ENCODE results near the gene CERT1.

The CERT1 gene

GRCh38 chr5:75374394-75374814 lies 137.0 kb downstream of the CERT1 start:
- no peak overlapping the region for H3K9ac ChIP-seq (ENCODE audit: low read depth, low read length)
- no peak overlapping the region for H3K4me2 ChIP-seq (ENCODE audit: insufficient read depth, low read length)
- H4K20me1 ChIP-seq (ENCODE audit: insufficient read depth, low read length) = no peaks in the 10 kb centered on the region
- H2AFZ ChIP-seq (ENCODE audit: low read depth, low read length) = no peak overlapping the region
- no peaks in the 10 kb centered on the region for H3K27me3 ChIP-seq (ENCODE audit: insufficient read depth, low read length, poor library complexity)
- no peak overlapping the region for H3K27ac ChIP-seq (ENCODE audit: low read length)
- no peaks in the 10 kb centered on the region for H3K79me2 ChIP-seq (ENCODE audit: insufficient read depth, low read length)
- TF ChIP-seq, protein P1, sequence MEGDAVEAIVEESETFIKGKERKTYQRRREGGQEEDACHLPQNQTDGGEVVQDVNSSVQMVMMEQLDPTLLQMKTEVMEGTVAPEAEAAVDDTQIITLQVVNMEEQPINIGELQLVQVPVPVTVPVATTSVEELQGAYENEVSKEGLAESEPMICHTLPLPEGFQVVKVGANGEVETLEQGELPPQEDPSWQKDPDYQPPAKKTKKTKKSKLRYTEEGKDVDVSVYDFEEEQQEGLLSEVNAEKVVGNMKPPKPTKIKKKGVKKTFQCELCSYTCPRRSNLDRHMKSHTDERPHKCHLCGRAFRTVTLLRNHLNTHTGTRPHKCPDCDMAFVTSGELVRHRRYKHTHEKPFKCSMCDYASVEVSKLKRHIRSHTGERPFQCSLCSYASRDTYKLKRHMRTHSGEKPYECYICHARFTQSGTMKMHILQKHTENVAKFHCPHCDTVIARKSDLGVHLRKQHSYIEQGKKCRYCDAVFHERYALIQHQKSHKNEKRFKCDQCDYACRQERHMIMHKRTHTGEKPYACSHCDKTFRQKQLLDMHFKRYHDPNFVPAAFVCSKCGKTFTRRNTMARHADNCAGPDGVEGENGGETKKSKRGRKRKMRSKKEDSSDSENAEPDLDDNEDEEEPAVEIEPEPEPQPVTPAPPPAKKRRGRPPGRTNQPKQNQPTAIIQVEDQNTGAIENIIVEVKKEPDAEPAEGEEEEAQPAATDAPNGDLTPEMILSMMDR (IDR thresholded peaks at IDR 0.05; ENCODE audit: borderline replicate concordance, extremely low read depth, low read length, poor library complexity, severe bottlenecking) = no peak
- TF ChIP-seq EZH2 (IDR thresholded peaks at IDR 0.05; ENCODE audit: borderline replicate concordance, low read depth, low read length, severe bottlenecking) = no peak
- peaks cover 37% of the 10 kb centered on the region for H3K36me3 ChIP-seq (ENCODE audit: insufficient read depth, low read length)
- ATAC-seq (ENCODE audit: insufficient read depth, low read depth) (no peak), DNase-seq (no peak)
- H3K4me3 ChIP-seq (ENCODE audit: low read depth in 1 of 2, low read length in 2 of 2) = no peak overlapping the region
- H3K4me1 ChIP-seq (ENCODE audit: insufficient read depth, low read length) = no peaks in the 10 kb centered on the region
- H3K9me3 ChIP-seq (ENCODE audit: insufficient read depth, low read length, severe bottlenecking) = no peaks in the 10 kb centered on the region

DNA sequence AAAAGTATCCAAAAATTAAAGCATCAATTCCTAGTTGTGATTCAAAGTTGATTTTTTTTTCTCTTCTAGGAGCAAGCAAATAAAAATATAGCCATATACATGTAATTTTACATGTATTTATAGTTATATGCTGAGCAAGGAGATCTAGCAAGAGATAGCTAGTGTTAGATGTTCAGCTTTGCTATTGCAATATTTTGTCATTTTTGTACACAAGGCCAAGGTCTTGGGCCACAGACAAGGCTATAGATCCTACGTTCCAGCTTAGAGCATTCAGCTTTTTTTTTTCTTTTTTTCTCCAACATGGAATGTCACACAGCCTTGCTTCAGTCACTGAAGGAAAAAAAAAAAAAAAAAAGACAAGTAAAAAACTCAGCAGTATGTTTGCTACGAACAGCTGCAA lies 137.6 kb downstream of the CERT1 start:
- H4K20me1 ChIP-seq (ENCODE audit: insufficient read depth, low read length) = no peaks in the 10 kb centered on the region
- no peak overlapping the region for H3K27ac ChIP-seq (ENCODE audit: low read length)
- no peak for ATAC-seq (ENCODE audit: insufficient read depth, low read depth)
- no peaks in the 10 kb centered on the region for H3K79me2 ChIP-seq (ENCODE audit: insufficient read depth, low read length)
- H2AFZ ChIP-seq (ENCODE audit: low read depth, low read length) = no peak overlapping the region
- no peaks in the 10 kb centered on the region for H3K4me1 ChIP-seq (ENCODE audit: insufficient read depth, low read length)
- DNase-seq = no peak
- no peak for TF ChIP-seq EZH2 (IDR thresholded peaks at IDR 0.05; ENCODE audit: borderline replicate concordance, low read depth, low read length, severe bottlenecking)
- TF ChIP-seq, protein P1 (IDR thresholded peaks at IDR 0.05; ENCODE audit: borderline replicate concordance, extremely low read depth, low read length, poor library complexity, severe bottlenecking) = no peak
- peaks cover 32% of the 10 kb centered on the region for H3K36me3 ChIP-seq (ENCODE audit: insufficient read depth, low read length)
- H3K4me3 ChIP-seq (ENCODE audit: low read depth in 1 of 2, low read length in 2 of 2) = no peak overlapping the region
- no peak overlapping the region for H3K4me2 ChIP-seq (ENCODE audit: insufficient read depth, low read length)
- H3K9ac ChIP-seq (ENCODE audit: low read depth, low read length) = no peak overlapping the region
- H3K9me3 ChIP-seq (ENCODE audit: insufficient read depth, low read length, severe bottlenecking) = no peaks in the 10 kb centered on the region
- no peaks in the 10 kb centered on the region for H3K27me3 ChIP-seq (ENCODE audit: insufficient read depth, low read length, poor library complexity)

- Histone ChIP-seq H3K27me3 (ENCODE audit: insufficient read depth, low read length, poor library complexity) (no peaks in the 10 kb centered on the region), H3K9ac (ENCODE audit: low read depth, low read length) (no peak overlapping the region), H3K79me2 (ENCODE audit: insufficient read depth, low read length) (no peaks in the 10 kb centered on the region), H3K4me2 (ENCODE audit: insufficient read depth, low read length) (no peak overlapping the region), H3K4me3 (ENCODE audit: low read depth in 1 of 2, low read length in 2 of 2) (no peak overlapping the region), H3K27ac (ENCODE audit: low read length) (no peak overlapping the region), H3K9me3 (ENCODE audit: insufficient read depth, low read length, severe bottlenecking) (no peaks in the 10 kb centered on the region), H3K4me1 (ENCODE audit: insufficient read depth, low read length) (no peaks in the 10 kb centered on the region), H4K20me1 (ENCODE audit: insufficient read depth, low read length) (no peaks in the 10 kb centered on the region), H3K36me3 (ENCODE audit: insufficient read depth, low read length) (peaks cover 7% of the 10 kb centered on the region; the same call in 1 of the 2 replicates), H2AFZ (ENCODE audit: low read depth, low read length) (no peak overlapping the region)
- ATAC-seq (ENCODE audit: insufficient read depth, low read depth) (no peak), DNase-seq (no peak)
- TF ChIP-seq, protein P1 (IDR thresholded peaks at IDR 0.05; ENCODE audit: borderline replicate concordance, extremely low read depth, low read length, poor library complexity, severe bottlenecking) = no peak
- no peak for TF ChIP-seq EZH2 (IDR thresholded peaks at IDR 0.05; ENCODE audit: borderline replicate concordance, low read depth, low read length, severe bottlenecking)
Observed at GRCh38 chr5:75368391-75368790, 143.0 kb downstream of the CERT1 start.

- Histone ChIP-seq H3K79me2 (ENCODE audit: insufficient read depth, low read length) (no peaks in the 10 kb centered on the region), H4K20me1 (ENCODE audit: insufficient read depth, low read length) (no peaks in the 10 kb centered on the region), H3K9ac (ENCODE audit: low read depth, low read length) (no peak overlapping the region), H2AFZ (ENCODE audit: low read depth, low read length) (no peak overlapping the region), H3K4me2 (ENCODE audit: insufficient read depth, low read length) (no peak overlapping the region), H3K4me3 (ENCODE audit: low read depth in 1 of 2, low read length in 2 of 2) (no peak overlapping the region), H3K27me3 (ENCODE audit: insufficient read depth, low read length, poor library complexity) (no peaks in the 10 kb centered on the region), H3K27ac (ENCODE audit: low read length) (no peak overlapping the region), H3K36me3 (ENCODE audit: insufficient read depth, low read length) (peaks cover 8% of the 10 kb centered on the region), H3K4me1 (ENCODE audit: insufficient read depth, low read length) (no peaks in the 10 kb centered on the region), H3K9me3 (ENCODE audit: insufficient read depth, low read length, severe bottlenecking) (no peaks in the 10 kb centered on the region)
- DNase-seq (no peak), ATAC-seq (ENCODE audit: insufficient read depth, low read depth) (no peak)
- no peak for TF ChIP-seq EZH2 (IDR thresholded peaks at IDR 0.05; ENCODE audit: borderline replicate concordance, low read depth, low read length, severe bottlenecking)
- TF ChIP-seq, protein P1 (IDR thresholded peaks at IDR 0.05; ENCODE audit: borderline replicate concordance, extremely low read depth, low read length, poor library complexity, severe bottlenecking) = no peak
Observed at GRCh38 chr5:75367401-75367800, 144.0 kb downstream of the CERT1 start.

All from DND-41 (cell line).